Measurements from ENCODE around the gene EGFR. TPM values are rescaled to one million over a fixed set of nuclear protein-coding genes. Genes with fewer than 3 reads are reported as not detected.

The EGFR gene
- polyA plus RNA-seq, 1 of the 3 experiments (the other 2 are of a cell fraction), result 37.6 TPM

DNA sequence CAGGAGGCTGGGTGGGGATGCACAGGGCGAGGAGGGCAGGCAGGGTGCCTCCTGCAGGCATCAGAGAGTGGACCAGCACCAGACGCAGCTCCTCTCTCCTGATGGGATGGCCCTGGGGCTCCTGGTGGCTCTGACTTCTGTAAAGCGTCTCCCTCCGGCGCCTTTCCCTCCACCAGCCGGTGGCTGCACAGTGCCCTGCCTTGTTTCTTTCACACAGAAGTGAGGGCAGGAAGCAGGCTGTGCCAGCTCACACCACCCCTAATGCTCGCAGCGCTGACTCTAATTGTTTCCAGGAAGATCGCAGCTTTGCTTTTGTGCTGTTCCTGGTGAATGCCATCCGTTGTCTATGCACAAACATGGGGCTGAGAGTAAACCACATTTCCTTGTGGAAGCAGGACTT, 194.0 kb downstream of the EGFR start:
- Histone ChIP-seq H3K9me2 (no peaks in the 10 kb centered on the region), H3K9me3 (no peaks in the 10 kb centered on the region), H3K36me3 (replicated peaks in 1 of 2; ENCODE audit: control insufficient read depth in 1 of 2, insufficient read depth in 2 of 2, low read length in 1 of 2) (peaks cover 27 to 38% of the 10 kb centered on the region in 2 experiments), H3K4me2 (peak overlapping the region; percentile 21; the same call in 1 of the 2 replicates), H3K9ac (no peak overlapping the region), H3K4me3 (ENCODE audit: low read depth in 2 of 2, low read length in 1 of 2) (no peak overlapping the region), H3F3A (replicated peaks; ENCODE audit: insufficient read depth) (peaks cover 10% of the 10 kb centered on the region), H4K20me1 (ENCODE audit: insufficient read depth) (0 out of 2 replicates have a peak, but pooled peaks cover 3% of the 10 kb centered on the region), H3K27ac (ENCODE audit: low read depth in 2 of 2, low read length in 1 of 2) (peak overlapping the region in 1 of 2 experiments; percentile 64; a peak in 2 of 4 replicates), H2AFZ (ENCODE audit: low read depth) (no peak overlapping the region), H3K4me1 (ENCODE audit: control insufficient read depth in 1 of 2, insufficient read depth in 2 of 2, low read depth in 1 of 2, low read length in 1 of 2) (peaks cover 7 to 32% of the 10 kb centered on the region in 2 experiments; a peak in 3 of 4 replicates), H3K79me2 (ENCODE audit: insufficient read depth) (no peaks in the 10 kb centered on the region), H3K27me3 (ENCODE audit: insufficient read depth) (no peaks in the 10 kb centered on the region)
- ChIA-PET CTCF (interaction anchor here (0.6 to 11.2 kb wide), 16 partner anchors 11 to 439 kb away, joined by 3 to 132 read pairs (median 3); no protein-coding TSS in a partner anchor), POLR2A (interaction anchor here (1.4 to 2.6 kb wide), 3 partner anchors 10 to 33 kb away, joined by 3 to 14 read pairs (median 4); no protein-coding TSS in a partner anchor)
- peak; percentile 74 for DNase-seq
- 58% methylated on average over 10 of the region's 10 CpGs for WGBS (ENCODE audit: low lambda C conversion rate)
- TF ChIP-seq, protein P1, sequence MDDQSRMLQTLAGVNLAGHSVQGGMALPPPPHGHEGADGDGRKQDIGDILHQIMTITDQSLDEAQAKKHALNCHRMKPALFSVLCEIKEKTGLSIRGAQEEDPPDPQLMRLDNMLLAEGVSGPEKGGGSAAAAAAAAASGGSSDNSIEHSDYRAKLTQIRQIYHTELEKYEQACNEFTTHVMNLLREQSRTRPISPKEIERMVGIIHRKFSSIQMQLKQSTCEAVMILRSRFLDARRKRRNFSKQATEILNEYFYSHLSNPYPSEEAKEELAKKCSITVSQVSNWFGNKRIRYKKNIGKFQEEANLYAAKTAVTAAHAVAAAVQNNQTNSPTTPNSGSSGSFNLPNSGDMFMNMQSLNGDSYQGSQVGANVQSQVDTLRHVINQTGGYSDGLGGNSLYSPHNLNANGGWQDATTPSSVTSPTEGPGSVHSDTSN (IDR thresholded peaks at IDR 0.05), result no peak
- TF ChIP-seq JUND (IDR thresholded peaks at IDR 0.05) (no peak), EZH2phosphoT487 (IDR thresholded peaks at IDR 0.05; ENCODE audit: borderline replicate concordance, low read depth) (no peak), RAD21 (IDR thresholded peaks at IDR 0.05; ENCODE audit: low read length) (peak; percentile 31; the same call in 1 of the 2 replicates), GATA2 (CRISPR knock-in tag; IDR thresholded peaks at IDR 0.05) (peak; percentile 21), EP300 (IDR thresholded peaks at IDR 0.05; ENCODE audit: borderline replicate concordance in 1 of 2, low read depth in 1 of 2, low read length in 1 of 2) (peak in 1 of 2 experiments; percentile 77; a peak in 1 of 4 replicates), RFX5 (IDR thresholded peaks at IDR 0.05; ENCODE audit: low read length) (peak; percentile 62; the same call in 1 of the 2 replicates), FOXJ3 (CRISPR knock-in tag; IDR thresholded peaks at IDR 0.05) (peak; percentile 36), POLR2AphosphoS5 (IDR thresholded peaks at IDR 0.05; ENCODE audit: low read depth, low read length) (peak; percentile 9; the same call in 1 of the 2 replicates), RCOR1 (IDR thresholded peaks at IDR 0.05; ENCODE audit: low read length) (peak; percentile 36; the same call in 1 of the 2 replicates)

DNA sequence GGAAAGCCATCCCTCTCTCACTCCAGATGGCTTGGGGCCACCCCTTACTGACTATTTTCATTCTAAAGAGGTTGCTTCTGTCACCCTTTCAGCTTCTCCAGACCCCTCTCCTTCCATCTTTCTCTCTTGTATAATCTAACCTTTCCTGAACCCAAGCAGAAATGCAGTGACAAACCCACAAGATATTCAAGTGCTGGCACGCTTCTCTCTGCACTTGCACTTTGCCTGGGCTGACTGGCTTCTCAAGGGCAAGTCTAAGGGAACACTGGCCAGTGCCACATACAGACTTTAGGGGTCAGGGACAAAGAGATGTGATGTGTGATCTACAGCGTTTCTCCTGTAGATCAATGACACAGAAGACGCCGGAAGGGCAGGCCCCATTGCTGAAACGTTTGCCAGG, 195.9 kb downstream of the EGFR start:
- peaks cover 7 to 32% of the 10 kb centered on the region in 2 experiments; a peak in 3 of 4 replicates for H3K4me1 ChIP-seq (ENCODE audit: control insufficient read depth in 1 of 2, insufficient read depth in 2 of 2, low read depth in 1 of 2, low read length in 1 of 2)
- H2AFZ ChIP-seq (ENCODE audit: low read depth), result no peak overlapping the region
- no peaks in the 10 kb centered on the region for H3K9me2 ChIP-seq
- H3K4me3 ChIP-seq (ENCODE audit: low read depth in 2 of 2, low read length in 1 of 2), result no peak overlapping the region
- H3K9me3 ChIP-seq, result no peaks in the 10 kb centered on the region
- H3K27me3 ChIP-seq (ENCODE audit: insufficient read depth), result no peaks in the 10 kb centered on the region
- H4K20me1 ChIP-seq (ENCODE audit: insufficient read depth), result no peaks in the 10 kb centered on the region
- H3F3A ChIP-seq (replicated peaks; ENCODE audit: insufficient read depth), result peaks cover 15% of the 10 kb centered on the region
- ChIA-PET POLR2A (no interaction called here), CTCF (interaction anchor here (0.6 to 11.2 kb wide), 3 partner anchors 40 to 441 kb away, joined by 3 to 132 read pairs (median 3); no protein-coding TSS in a partner anchor)
- H3K79me2 ChIP-seq (ENCODE audit: insufficient read depth), result no peaks in the 10 kb centered on the region
- 0 out of 2 replicates have a peak overlapping the region, but pooled peaks have one; percentile 19 for H3K4me2 ChIP-seq
- no peak for DNase-seq
- no peak overlapping the region for H3K9ac ChIP-seq
- TF ChIP-seq, protein P2, sequence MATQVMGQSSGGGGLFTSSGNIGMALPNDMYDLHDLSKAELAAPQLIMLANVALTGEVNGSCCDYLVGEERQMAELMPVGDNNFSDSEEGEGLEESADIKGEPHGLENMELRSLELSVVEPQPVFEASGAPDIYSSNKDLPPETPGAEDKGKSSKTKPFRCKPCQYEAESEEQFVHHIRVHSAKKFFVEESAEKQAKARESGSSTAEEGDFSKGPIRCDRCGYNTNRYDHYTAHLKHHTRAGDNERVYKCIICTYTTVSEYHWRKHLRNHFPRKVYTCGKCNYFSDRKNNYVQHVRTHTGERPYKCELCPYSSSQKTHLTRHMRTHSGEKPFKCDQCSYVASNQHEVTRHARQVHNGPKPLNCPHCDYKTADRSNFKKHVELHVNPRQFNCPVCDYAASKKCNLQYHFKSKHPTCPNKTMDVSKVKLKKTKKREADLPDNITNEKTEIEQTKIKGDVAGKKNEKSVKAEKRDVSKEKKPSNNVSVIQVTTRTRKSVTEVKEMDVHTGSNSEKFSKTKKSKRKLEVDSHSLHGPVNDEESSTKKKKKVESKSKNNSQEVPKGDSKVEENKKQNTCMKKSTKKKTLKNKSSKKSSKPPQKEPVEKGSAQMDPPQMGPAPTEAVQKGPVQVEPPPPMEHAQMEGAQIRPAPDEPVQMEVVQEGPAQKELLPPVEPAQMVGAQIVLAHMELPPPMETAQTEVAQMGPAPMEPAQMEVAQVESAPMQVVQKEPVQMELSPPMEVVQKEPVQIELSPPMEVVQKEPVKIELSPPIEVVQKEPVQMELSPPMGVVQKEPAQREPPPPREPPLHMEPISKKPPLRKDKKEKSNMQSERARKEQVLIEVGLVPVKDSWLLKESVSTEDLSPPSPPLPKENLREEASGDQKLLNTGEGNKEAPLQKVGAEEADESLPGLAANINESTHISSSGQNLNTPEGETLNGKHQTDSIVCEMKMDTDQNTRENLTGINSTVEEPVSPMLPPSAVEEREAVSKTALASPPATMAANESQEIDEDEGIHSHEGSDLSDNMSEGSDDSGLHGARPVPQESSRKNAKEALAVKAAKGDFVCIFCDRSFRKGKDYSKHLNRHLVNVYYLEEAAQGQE (IDR thresholded peaks at IDR 0.05; ENCODE audit: low read depth, low read length), result no peak
- TF ChIP-seq, protein P3, sequence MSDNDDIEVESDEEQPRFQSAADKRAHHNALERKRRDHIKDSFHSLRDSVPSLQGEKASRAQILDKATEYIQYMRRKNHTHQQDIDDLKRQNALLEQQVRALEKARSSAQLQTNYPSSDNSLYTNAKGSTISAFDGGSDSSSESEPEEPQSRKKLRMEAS (IDR thresholded peaks at IDR 0.05; ENCODE audit: low read depth), result no peak
- TF ChIP-seq MXI1 (IDR thresholded peaks at IDR 0.05; ENCODE audit: low read depth, low read length), result no peak
- TF ChIP-seq GATA2 (CRISPR knock-in tag; IDR thresholded peaks at IDR 0.05), result no peak
- TF ChIP-seq, protein P4, sequence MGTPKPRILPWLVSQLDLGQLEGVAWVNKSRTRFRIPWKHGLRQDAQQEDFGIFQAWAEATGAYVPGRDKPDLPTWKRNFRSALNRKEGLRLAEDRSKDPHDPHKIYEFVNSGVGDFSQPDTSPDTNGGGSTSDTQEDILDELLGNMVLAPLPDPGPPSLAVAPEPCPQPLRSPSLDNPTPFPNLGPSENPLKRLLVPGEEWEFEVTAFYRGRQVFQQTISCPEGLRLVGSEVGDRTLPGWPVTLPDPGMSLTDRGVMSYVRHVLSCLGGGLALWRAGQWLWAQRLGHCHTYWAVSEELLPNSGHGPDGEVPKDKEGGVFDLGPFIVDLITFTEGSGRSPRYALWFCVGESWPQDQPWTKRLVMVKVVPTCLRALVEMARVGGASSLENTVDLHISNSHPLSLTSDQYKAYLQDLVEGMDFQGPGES (IDR thresholded peaks at IDR 0.05; ENCODE audit: low read depth, low read length), result no peak
- 87% methylated on average over 5 of the region's 5 CpGs for WGBS (ENCODE audit: low lambda C conversion rate)
- peaks cover 11 to 20% of the 10 kb centered on the region in 2 experiments for H3K36me3 ChIP-seq (replicated peaks in 1 of 2; ENCODE audit: control insufficient read depth in 1 of 2, insufficient read depth in 2 of 2, low read length in 1 of 2)
- no peak overlapping the region for H3K27ac ChIP-seq (ENCODE audit: low read depth in 2 of 2, low read length in 1 of 2)

Measured in SK-N-SH (cell line).